HG02623 (cell line): ENCODE measurements around the gene ZSCAN22.
"Not testable (repeated sequence)": the region's sequence is repeated elsewhere in the genome, so short reads cannot be mapped to it uniquely, and the experiment has no call there.

Source experiments
- ATAC-seq: cut with Tn5 transposase; IDR thresholded peaks from one replicate; pipeline ENCODE4 v1.9.1; 2021; ENCODE audit warnings: moderate library complexity; ENCODE audit not compliant: unreplicated experiment

ZSCAN22 gene

DNA sequence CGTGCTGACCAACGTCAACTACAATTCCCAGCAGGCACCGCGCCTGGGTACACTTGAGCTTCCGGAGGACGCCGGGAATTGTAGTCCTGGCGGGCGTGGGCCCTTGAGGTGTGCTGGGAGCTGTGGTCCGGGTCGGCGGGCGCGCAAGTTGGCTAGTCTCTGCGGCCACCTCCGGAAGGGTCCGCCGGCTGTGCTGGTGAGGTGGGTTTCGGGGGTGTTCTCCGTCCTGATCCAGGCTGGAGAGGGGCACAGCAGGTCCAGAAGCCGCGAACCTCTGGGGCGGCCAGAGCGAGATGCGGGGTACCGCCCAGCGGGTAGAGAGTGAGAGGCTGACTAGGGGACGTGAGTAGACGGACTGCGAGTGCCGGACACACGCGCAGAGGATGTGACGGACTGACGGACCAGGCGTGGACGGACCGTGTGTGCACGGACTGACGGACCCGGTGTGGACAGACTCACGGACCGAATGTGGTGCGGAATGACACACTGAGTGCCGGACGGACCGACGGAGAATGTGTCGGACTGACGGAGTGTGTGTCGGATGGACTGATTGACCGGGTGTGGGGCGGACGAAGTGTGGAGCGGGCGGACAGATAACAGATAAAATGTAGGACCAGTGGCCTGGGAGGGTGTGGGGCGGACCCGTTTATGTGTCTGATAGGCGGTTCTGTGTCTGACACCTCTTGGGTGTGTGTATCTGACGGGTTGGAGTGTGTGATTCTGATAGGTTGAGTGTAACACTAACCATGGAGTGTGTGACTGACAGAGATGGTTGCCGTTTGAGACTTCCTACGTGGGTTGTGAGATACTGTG lies at the start of gene ZSCAN22:
Gene ZSCAN22 (plus strand): TSS at position 81 of the 813 bp plus-strand sequence. CDS start 7,809 bp downstream, outside the sequence.
- peak; percentile 80 for ATAC-seq

DNA sequence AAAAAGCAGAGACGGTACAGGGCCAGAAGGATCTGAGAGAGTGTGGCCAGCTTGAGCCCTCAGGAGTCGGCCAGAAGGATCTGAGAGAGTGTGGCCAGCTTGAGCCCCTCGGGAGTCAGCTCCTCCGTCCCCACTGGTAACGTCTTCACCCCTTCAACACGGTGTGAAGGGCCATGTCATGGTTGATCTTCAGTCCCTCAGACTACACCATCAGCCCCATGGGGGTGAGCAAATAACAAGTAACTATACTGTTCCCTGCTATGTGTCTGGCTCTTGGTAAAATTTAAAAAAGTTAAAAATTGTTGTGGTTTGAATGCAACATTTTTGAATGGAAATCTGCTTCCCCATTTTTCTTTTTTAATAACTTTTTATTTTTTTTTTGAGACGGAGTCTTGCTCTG lies 49.6 kb upstream of the ZSCAN22 start:
- ATAC-seq, result no peak

- no peak for ATAC-seq
These were observed 48.9 kb upstream of the ZSCAN22 start for GRCh38 chr19:58277748-58278540.

DNA sequence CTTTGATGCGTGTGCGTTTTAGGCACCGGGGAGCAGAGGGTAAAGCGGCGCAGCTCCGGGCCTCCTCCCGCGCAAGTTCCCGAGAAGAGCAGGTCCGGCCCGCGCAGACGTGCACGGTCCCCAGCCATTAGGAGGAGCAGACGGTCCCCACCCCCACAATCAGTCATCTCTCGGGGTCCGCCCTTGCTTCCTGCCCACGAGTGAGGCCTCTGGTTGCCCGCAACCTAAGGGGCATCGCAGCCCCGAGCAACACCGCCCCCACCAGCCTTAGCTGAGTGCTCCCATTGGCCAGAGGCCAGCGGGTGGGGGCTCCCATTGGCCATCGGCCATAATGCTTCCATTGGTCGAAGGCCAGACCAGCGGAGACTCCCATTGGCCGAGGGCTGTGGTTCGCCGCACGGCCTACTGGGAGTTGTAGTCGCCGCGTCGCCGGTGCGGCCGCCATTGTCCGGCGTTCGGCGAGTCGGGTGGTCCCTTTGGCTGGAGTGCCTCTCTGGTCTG lies 48.2 kb upstream of the ZSCAN22 start, which contains the start of gene ZNF8:
Gene ZNF8 (plus strand): TSS at position 415 of the 501 bp plus-strand sequence. CDS start 127 bp downstream, outside the sequence.
- peak; percentile 93 for ATAC-seq

- peak; percentile 9 for ATAC-seq
These were observed 47.5 kb upstream of the ZSCAN22 start for GRCh38 chr19:58279042-58279924.

GRCh38 chr19:58279925-58280316 lies 46.9 kb upstream of the ZSCAN22 start:
- ATAC-seq, result no peak

DNA sequence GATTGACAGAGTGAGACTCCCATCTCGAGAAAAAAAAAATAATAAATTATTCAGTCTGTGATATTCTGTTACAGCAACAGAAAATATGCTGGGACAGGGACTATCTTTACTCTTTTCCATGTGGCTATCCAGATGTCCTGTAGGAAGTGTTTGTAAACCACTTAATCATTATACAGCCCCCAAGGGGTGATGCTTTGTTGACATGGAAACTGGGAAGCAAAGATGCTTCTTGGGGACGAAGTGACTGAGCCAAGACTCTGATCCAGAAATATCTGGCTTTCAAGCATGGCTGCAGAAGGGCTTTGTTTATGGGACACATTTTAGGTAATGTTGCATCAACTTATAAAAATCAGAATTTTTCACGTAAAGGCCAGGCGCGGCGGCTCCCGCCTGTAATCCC lies 42.6 kb upstream of the ZSCAN22 start:
- ATAC-seq, result no peak

DNA sequence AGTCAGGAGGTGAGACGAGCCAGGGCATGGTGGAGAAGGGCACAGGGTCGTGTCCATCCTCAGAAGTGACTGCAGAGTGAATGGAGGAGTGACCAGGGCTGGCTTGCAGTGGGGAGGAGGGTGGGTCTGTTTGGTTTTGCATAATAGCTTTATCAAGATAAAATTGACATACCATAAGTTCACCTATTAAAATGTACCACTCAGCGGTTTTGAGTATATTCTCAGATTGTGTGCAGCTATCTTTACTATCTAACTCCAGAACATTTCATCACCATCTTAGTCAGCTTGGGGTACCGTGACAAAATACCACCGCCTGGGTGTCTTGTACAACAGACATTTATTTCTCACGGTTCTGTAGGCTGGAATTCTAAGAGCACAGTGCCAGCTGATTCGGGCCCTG lies 34.9 kb upstream of the ZSCAN22 start:
- no peak for ATAC-seq

DNA sequence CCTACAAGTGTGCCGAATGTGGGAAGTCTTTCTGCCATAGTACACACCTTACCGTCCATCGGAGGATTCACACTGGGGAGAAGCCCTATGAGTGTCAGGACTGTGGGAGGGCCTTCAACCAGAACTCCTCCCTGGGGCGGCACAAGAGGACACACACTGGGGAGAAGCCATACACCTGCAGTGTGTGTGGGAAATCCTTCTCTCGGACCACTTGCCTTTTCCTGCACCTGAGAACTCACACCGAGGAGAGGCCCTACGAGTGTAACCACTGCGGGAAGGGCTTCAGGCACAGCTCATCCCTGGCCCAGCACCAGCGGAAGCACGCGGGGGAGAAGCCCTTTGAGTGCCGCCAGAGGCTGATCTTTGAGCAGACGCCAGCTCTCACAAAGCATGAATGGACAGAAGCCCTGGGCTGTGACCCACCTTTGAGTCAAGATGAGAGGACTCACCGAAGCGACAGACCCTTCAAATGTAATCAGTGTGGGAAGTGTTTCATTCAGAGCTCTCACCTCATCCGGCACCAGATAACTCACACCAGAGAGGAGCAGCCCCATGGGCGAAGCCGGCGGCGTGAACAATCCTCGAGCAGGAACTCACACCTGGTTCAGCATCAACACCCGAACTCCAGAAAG lies 31.9 kb upstream of the ZSCAN22 start:
- no peak for ATAC-seq

GRCh38 chr19:58296104-58296503 lies 30.7 kb upstream of the ZSCAN22 start:
- no peak for ATAC-seq

DNA sequence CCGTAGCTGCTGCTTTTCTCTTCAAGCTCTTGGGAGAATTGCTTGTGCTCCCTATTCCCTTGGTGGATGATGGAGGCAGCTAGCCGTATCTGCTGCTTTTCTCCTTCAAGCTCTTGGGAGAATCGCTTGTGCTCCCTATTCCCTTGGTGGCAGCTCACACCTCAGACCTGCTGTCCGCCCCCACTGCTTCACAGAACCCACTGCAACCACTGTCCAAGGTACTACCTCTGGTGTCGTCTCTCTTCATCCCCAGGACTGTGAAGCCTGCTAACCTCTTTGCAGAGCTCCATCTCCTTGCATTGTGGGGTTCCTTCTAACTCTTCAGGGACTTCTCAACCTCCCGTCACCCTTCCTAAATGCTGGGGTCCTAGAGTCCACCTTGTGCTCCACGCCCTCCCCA lies 26.2 kb upstream of the ZSCAN22 start:
- ATAC-seq, result no peak

DNA sequence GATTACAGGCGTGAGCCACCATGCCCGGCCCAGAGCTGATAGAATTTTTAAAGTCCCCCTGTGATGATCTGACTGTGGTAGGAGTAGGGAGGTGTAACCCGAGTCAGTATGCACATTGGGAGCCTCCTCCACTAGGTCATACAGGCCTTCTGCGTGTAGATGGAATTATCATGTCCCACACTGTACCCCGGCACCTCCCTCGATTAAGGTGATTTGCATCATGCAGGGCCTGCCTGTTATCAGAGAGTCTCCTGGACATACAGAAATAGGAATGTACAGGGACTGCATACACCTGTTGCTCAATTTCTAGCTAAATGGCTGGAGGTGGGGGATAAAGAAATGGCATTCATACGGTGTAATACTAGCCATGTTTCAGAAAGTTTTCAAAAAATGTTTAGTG lies 22.5 kb upstream of the ZSCAN22 start:
- no peak for ATAC-seq

GRCh38 chr19:58304748-58305064 lies 22.1 kb upstream of the ZSCAN22 start:
- no peak for ATAC-seq

DNA sequence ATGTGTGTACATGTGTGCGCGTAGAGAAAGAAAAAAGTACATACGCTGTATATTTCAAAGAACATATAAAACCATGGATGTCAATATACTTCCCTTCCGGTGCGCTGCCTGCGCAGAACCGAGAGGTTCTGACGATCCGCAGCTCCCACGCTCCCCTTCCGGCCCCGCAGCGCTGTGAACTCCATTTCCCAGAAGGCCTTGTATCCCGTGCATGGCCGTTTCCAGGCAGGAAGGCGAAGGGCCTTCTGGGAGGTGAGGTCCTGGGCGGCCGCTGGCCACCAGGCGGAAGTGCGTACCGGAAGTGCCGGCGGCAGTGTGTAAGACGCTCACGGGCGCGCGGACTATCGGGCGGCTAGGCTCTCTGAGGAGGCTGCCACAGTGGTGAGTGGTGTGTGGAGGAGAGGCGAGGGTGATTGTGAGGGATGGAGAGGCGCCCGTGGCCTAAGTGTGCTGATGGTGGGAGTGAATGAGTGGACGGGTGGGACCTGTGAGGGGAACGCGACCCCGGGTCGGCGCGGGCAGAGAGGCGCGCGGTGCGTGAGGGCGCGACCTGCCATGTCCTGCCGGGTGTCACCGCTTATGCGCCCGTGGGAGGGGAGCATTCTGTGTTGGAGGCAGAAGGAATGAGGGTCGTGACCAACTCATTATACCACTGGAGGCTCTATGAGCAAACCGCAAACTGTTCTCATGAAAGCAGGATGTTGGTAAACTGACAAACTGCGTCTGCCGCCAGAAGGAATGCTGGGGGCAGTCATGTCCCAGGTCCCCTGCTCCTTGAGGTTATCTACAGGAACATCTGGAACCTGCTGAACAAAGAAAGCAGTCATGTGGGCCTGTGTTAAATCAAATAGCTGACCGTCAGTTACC lies 21.5 kb upstream of the ZSCAN22 start, which contains the start of gene ERVK3-1:
Gene ERVK3-1 (plus strand): TSS at position 313 of the 867 bp plus-strand sequence. CDS start 6,792 bp downstream, outside the sequence.
- ATAC-seq, result peak; percentile 96

DNA sequence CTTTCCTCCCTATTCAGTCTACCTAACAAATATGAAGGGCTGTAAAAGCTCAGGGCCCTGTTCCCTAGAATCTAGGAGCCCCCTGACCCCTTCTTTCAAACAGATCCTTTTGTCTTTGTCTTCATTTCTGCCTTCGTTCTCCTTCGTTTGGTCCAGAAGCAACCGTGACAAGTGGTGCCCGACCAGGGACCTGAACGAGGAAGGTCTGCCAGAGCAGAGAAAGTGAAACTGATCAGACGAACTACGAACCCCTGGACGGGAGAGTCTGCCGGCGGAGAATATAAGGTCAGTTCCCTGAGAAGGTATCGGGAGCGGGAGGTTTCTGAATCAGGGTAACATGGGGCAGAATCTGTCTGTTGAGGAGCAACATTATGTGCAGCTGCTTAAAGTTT lies 20.9 kb upstream of the ZSCAN22 start:
- ATAC-seq, result no peak

- no peak for ATAC-seq
These were observed 19.1 kb upstream of the ZSCAN22 start for GRCh38 chr19:58307736-58308135.

- not testable (repeated sequence) for ATAC-seq
These were observed 16.1 kb upstream of the ZSCAN22 start for GRCh38 chr19:58310685-58311084.

DNA sequence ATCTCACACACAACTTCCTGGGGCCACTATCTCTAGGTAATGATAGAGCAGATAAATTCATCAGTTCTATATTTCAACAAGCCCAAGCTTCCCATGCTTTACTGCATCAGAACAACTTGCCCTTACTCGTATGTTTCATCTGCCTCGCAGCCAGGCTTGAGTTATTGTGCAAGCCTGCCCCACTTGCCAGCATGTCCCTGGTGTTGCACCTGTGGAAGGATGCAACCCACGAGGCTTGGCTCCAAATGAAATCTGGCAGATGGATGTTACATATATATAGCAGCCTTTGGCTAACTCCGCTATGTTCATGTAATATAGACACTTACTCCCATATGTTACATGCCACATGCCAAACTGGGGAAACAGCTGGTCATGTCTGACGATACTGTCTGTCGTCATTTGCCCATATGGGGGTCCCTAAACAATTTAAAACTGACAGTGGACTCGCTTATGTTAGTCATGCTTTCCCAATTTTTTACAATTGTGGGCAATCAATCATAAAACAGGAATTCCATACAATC lies 15.4 kb upstream of the ZSCAN22 start:
- no peak for ATAC-seq

DNA sequence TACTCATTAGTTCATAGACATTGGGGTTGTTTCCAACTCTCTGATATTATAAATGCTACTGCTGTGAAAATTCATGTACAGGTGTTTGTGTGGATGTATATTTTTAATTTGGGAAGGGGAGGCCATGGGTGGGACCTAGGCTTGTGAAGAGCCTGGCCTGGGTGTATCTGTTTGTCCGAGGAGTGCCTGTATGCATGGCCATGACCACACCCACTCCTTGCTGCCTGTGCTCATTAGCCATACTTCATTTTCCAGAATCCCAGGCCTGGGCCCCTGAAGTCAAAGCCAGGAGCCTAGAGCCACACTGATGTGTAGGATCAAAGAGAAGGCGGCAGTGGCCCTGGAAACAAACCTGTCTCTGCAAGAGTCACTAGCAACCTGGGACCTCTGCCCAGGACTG lies 11.2 kb upstream of the ZSCAN22 start:
- ATAC-seq, result no peak
